Activated naive CD4-positive, alpha-beta T cell treated with anti-CD3 and anti-CD28 coated beads, Interleukin-2, amount 10 ng/mL, durations not matched to agents 7 days and 5 days (primary cell): Measurements from ENCODE around the gene JAG1.

ENCODE experiments used
- CTCF ChIA-PET: fragments of 350-600 bp; sonication (Branson Sonifier 250); formaldehyde crosslinking; loops from one replicate; lab custom pipeline; 2021; ENCODE audit warnings: antibody characterized with exemption; lab: Charles Lee
- DNase-seq: peaks from one replicate; pipeline ENCODE4 v3.0.0-alpha.2; 2020
- H3K27ac Mint-ChIP-seq: one replicate; pipeline ENCODE4 v1.8.0; 2021; ENCODE audit warnings: mild to moderate bottlenecking, moderate library complexity, mixed read lengths
- H3K27me3 Mint-ChIP-seq: one replicate; pipeline ENCODE4 v1.8.0; 2021; ENCODE audit warnings: mild to moderate bottlenecking, mixed read lengths
- H3K36me3 Mint-ChIP-seq: one replicate; pipeline ENCODE4 v1.8.0; 2021; ENCODE audit warnings: mixed read lengths
- H3K4me1 Mint-ChIP-seq: one replicate; pipeline ENCODE4 v1.8.0; 2021; ENCODE audit warnings: mixed read lengths
- H3K4me3 Mint-ChIP-seq: one replicate; pipeline ENCODE4 v1.8.0; 2021; ENCODE audit warnings: mild to moderate bottlenecking, moderate library complexity, mixed read lengths
- H3K9me3 Mint-ChIP-seq: one replicate; pipeline ENCODE4 v1.8.0; 2021; ENCODE audit warnings: mixed read lengths

Gene JAG1

DNA sequence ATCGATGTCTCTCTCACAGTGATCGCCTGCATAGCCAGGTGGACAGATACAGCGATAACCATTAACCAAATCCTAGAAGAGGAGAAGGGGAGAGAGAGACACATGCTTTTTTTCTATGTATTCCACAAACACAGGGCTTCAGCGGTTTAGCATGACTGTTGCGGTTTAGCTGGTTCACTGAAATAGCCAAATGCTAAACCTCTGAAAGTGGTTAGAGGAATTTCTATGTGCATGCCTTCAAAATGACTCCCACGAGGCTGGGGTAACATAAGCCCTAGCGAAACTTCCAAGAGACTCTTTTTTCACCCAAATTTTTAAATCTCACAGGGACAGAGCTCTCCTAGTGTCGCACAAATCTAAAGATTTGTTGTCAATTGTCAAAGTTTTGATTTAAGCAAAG, 25.1 kb downstream of the JAG1 start:
- Mint-ChIP-seq H3K27ac (no peak overlapping the region), H3K9me3 (no peaks in the 10 kb centered on the region), H3K27me3 (peaks cover 15% of the 10 kb centered on the region), H3K36me3 (no peaks in the 10 kb centered on the region), H3K4me3 (no peak overlapping the region), H3K4me1 (no peaks in the 10 kb centered on the region)
- no peak for DNase-seq
- CTCF ChIA-PET, result interaction anchor here (0.7 to 1.0 kb wide), 2 partner anchors 20 to 23 kb away, joined by 3 to 4 read pairs; no protein-coding TSS in a partner anchor

DNA sequence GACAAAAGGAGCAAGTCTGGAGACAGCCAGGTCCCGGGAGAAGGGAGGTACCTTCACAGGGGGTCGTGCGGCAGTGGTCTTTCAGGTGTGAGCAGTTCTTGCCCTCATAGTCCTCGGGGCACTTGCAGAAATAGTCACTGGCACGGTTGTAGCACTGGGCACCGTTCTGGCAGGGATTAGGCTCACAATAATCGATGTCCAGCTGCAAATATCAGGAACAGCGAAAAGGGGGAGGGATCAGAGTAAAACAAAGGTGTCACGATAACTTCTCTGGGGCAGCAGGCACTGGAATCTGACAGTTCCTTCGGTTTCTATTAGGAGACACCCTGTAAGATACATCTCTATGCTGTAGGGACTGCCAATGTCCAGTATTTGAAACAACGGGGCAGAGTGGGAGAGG, 25.9 kb downstream of the JAG1 start:
- CTCF ChIA-PET, result interaction anchor here (0.7 kb wide), 1 partner anchor 23 kb away, joined by 3 read pairs; no protein-coding TSS in a partner anchor
- no peaks in the 10 kb centered on the region for H3K9me3 Mint-ChIP-seq
- H3K36me3 Mint-ChIP-seq, result no peaks in the 10 kb centered on the region
- H3K27me3 Mint-ChIP-seq, result peaks cover 15% of the 10 kb centered on the region
- H3K4me1 Mint-ChIP-seq, result no peaks in the 10 kb centered on the region
- H3K4me3 Mint-ChIP-seq, result no peak overlapping the region
- DNase-seq, result no peak
- H3K27ac Mint-ChIP-seq, result no peak overlapping the region

DNA sequence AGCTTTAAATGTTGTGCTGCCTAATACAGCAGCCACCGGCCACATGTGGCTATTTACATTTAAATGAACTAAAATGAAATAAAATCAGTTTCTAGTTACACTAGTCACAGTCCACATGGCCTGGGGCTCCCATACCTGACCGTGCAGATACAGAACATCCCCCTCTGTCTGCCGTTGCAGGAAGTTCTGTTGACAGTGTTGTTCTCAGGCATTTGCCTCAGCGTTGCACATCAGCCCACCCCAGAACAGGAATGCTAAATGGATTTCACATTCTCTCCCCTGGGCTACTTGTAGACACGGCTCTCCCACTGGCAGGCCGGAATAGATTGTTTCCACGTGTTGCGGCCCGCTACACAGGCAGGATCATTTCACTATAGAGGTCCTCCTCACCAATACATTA, 26.3 kb downstream of the JAG1 start:
- Mint-ChIP-seq H3K36me3 (no peaks in the 10 kb centered on the region), H3K4me1 (no peaks in the 10 kb centered on the region), H3K4me3 (no peak overlapping the region), H3K27me3 (peaks cover 15% of the 10 kb centered on the region), H3K9me3 (no peaks in the 10 kb centered on the region), H3K27ac (no peak overlapping the region)
- CTCF ChIA-PET, result no interaction called here
- no peak for DNase-seq

DNA sequence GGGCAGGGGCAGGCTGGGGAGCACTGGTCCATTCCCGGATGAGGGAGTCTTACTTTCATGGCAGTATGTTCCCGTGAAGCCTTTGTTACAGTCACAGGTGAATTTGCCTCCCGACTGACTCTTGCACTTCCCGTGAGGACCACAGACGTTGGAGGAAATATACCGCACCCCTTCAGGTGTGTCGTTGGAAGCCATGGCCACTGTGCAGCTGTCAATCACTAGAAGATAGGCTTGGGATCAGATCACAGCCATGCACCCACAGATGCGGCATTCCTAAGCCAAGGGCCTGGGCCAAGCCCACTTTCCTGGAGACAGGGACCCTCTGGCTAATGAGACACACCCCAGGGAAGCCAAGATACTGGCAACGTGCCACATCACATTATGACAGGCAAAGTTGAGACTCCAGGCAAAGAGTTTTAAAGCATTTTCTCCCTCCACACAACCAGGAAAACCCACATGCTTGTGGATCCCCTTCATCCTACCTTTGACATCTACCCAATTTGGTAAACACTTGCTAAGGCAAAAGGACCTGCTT, 26.8 kb downstream of the JAG1 start:
- H3K36me3 Mint-ChIP-seq, result no peaks in the 10 kb centered on the region
- no peaks in the 10 kb centered on the region for H3K4me1 Mint-ChIP-seq
- no peaks in the 10 kb centered on the region for H3K9me3 Mint-ChIP-seq
- no peak overlapping the region for H3K27ac Mint-ChIP-seq
- H3K4me3 Mint-ChIP-seq, result no peak overlapping the region
- H3K27me3 Mint-ChIP-seq, result peaks cover 15% of the 10 kb centered on the region
- no peak for DNase-seq
- CTCF ChIA-PET, result no interaction called here

DNA sequence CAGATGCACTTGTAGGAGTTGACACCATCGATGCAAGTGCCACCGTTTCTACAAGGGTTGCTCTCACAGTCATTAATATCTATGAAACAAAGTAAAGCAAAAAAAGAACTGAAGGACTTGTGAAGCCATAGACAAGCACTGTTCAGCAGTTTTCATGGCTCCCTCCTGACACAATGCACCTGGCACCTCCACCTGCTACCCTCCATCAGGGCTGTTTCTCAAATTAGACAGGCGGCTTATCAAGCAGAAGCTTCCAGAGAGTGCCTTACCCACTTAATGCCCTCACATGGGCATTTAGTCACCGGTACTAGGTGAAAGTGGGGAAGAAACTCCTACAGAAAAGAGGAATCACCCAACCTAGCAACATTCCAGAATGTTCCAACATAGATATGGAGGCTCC, 27.8 kb downstream of the JAG1 start:
- Mint-ChIP-seq H3K9me3 (no peaks in the 10 kb centered on the region), H3K4me1 (no peaks in the 10 kb centered on the region), H3K36me3 (no peaks in the 10 kb centered on the region), H3K4me3 (no peak overlapping the region), H3K27ac (no peak overlapping the region), H3K27me3 (peaks cover 7% of the 10 kb centered on the region)
- CTCF ChIA-PET, result no interaction called here
- no peak for DNase-seq

DNA sequence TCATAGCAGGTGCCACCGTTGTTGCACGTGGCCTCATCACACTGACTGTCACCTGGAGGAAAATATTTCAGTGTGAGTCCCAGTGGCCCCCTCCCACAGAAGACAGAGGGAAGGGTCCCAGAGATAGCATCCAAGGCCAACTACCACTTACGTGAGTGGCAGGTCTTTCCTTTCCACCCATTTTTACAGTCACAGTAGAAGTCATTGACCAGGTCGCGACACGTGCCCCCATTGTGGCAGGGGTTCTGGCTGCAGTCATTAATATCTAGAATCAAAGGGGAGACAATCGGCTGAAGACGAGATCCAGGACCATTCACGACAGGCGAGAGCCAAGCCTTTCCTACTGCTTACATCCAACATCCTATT, 28.6 kb downstream of the JAG1 start:
- no peak for DNase-seq
- no peaks in the 10 kb centered on the region for H3K4me1 Mint-ChIP-seq
- no peaks in the 10 kb centered on the region for H3K9me3 Mint-ChIP-seq
- H3K27me3 Mint-ChIP-seq, result peaks cover 4% of the 10 kb centered on the region
- H3K36me3 Mint-ChIP-seq, result no peaks in the 10 kb centered on the region
- no peak overlapping the region for H3K27ac Mint-ChIP-seq
- H3K4me3 Mint-ChIP-seq, result no peak overlapping the region
- CTCF ChIA-PET, result interaction anchor here (1.4 kb wide), 1 partner anchor 93 kb away, joined by 3 read pairs; no protein-coding TSS in a partner anchor

DNA sequence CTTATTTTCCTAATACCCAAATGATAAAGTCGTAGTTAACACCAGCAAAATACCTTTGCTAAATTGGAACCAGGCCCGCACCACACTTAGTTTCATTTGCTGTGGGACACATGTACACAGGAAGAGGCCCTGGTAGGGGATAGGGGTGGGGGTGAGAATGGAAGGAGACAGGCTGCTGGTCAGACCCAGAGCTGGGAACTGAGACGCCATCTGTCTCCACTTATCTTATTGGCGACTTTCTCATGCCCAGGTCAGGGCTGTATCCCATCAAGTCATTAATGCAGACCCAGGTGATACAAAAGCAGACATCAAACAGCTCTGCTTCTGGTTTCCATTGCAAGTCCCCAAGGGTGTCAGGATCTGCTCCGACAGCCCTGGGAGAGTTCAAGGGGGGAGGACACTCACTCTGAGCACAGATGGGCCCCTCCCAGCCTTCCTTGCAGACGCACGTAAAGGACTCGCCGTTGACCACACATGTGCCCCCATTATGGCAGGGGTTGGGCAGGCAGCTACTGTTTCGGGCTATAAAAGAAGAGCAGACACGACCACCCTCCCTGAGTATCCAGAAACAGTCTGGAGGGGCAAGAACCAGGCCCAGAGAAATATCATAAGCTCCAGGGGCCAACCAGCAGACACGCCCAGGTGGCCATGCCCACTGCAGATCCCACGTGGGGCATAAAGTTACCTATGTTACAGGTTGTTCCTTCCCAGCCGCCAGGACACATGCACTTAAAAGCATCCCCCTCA, 29.2 kb downstream of the JAG1 start:
- H3K4me3 Mint-ChIP-seq, result no peak overlapping the region
- no peak overlapping the region for H3K27ac Mint-ChIP-seq
- CTCF ChIA-PET, result interaction anchor here (1.4 kb wide), 1 partner anchor 92 kb away, joined by 3 read pairs; no protein-coding TSS in a partner anchor
- H3K27me3 Mint-ChIP-seq, result peaks cover 4% of the 10 kb centered on the region
- H3K4me1 Mint-ChIP-seq, result no peaks in the 10 kb centered on the region
- H3K36me3 Mint-ChIP-seq, result no peaks in the 10 kb centered on the region
- no peak for DNase-seq
- H3K9me3 Mint-ChIP-seq, result no peaks in the 10 kb centered on the region

DNA sequence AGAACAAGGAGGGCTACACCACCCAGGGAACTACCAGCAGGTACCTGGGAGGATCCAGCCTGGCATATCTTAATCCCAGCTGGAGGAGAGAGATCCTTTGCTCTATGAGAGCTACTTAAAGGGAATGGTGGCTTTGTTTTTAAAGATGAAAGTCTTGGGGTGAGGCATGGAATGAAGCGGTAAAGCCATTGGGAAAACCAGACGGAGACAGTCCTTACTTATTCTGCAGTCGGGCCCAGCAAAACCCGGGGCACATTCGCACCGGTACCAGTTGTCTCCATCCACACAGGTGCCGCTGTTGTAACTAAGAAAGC, 30.3 kb downstream of the JAG1 start:
- CTCF ChIA-PET, result no interaction called here
- Mint-ChIP-seq H3K27me3 (no peaks in the 10 kb centered on the region), H3K36me3 (no peaks in the 10 kb centered on the region), H3K4me1 (no peaks in the 10 kb centered on the region), H3K9me3 (no peaks in the 10 kb centered on the region), H3K4me3 (no peak overlapping the region), H3K27ac (no peak overlapping the region)
- no peak for DNase-seq

DNA sequence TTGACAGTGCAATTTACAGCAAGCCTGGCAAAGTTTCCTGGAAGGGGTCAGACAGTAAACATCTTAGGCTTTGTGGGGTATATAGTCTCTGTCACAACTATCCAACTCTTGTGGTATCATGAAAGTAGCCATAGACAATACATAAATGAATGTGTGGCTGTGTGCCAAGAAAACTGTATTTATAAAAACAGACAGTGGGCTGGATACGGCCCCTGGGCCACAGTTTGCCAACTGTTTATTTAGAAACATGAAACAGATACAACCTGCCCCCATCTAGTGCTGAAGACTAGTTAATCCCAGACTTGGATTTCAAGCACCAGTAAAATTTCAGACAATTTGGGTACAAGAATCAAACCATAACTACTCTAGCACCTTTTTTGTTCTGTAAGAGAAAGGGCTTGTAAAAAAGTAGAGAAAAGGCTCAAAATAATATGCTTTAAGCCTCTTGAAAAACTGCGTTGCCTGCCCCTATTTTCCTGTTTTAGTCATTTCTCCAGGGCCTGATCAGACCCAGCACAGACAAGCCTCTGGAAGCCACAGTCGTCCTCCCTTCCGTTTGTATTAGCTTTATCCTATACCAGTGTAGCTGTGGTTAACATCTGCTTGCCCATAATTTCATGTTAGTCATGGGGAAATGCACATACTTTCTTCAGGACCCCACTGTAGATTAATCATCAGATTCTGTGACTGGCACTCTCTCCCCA, 30.8 kb downstream of the JAG1 start:
- H3K27ac Mint-ChIP-seq, result no peak overlapping the region
- DNase-seq, result no peak
- no peaks in the 10 kb centered on the region for H3K4me1 Mint-ChIP-seq
- no peaks in the 10 kb centered on the region for H3K36me3 Mint-ChIP-seq
- CTCF ChIA-PET, result interaction anchor here (0.7 kb wide), 1 partner anchor 12 kb away, joined by 3 read pairs; no protein-coding TSS in a partner anchor
- no peak overlapping the region for H3K4me3 Mint-ChIP-seq
- H3K27me3 Mint-ChIP-seq, result no peaks in the 10 kb centered on the region
- H3K9me3 Mint-ChIP-seq, result no peaks in the 10 kb centered on the region

DNA sequence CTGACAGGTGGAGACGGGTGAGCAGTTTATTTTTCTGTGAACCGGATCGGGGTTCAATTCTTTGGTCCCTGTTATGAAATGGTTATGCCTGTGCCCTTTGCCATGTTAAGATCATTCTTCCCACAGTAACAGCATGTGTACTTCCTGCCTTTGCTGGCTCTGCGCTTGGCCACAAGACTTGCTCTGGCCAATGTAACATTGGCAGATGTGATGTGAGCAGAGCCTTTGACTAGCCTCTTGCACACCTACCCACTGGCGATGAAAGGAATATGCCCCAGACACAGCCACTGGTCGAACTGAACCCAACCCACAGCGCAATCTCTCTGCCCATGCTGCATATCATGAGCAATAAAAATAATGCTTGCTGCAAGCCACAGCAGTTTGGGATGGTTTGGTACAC, 31.9 kb downstream of the JAG1 start:
- H3K27ac Mint-ChIP-seq, result no peak overlapping the region
- no peak for DNase-seq
- H3K36me3 Mint-ChIP-seq, result no peaks in the 10 kb centered on the region
- H3K4me1 Mint-ChIP-seq, result no peaks in the 10 kb centered on the region
- H3K27me3 Mint-ChIP-seq, result no peaks in the 10 kb centered on the region
- H3K9me3 Mint-ChIP-seq, result no peaks in the 10 kb centered on the region
- CTCF ChIA-PET, result interaction anchor here (0.7 kb wide), 1 partner anchor 10 kb away, joined by 3 read pairs; no protein-coding TSS in a partner anchor
- H3K4me3 Mint-ChIP-seq, result no peak overlapping the region

DNA sequence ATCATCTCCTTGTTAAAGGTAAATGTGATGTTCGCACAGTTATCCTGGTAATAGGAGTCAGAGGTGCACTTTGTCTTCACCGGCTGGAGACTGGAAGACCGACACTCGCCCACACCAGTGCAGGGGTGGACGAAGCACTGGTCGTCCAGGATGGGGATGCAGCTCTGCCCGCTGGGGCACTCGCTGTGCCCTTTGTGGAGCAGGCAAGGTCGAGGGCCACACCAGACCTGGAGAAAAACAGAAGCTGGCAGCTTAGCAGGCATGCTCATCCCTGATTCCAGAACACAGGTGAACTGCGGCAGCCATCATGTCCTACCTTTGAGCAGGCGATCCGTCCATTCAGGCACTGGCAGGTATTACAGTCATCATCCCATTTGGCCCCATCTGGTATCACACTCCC, 32.3 kb downstream of the JAG1 start:
- Mint-ChIP-seq H3K36me3 (no peaks in the 10 kb centered on the region), H3K9me3 (no peaks in the 10 kb centered on the region), H3K27me3 (no peaks in the 10 kb centered on the region), H3K27ac (no peak overlapping the region), H3K4me3 (no peak overlapping the region), H3K4me1 (no peaks in the 10 kb centered on the region)
- DNase-seq, result no peak
- CTCF ChIA-PET, result no interaction called here

DNA sequence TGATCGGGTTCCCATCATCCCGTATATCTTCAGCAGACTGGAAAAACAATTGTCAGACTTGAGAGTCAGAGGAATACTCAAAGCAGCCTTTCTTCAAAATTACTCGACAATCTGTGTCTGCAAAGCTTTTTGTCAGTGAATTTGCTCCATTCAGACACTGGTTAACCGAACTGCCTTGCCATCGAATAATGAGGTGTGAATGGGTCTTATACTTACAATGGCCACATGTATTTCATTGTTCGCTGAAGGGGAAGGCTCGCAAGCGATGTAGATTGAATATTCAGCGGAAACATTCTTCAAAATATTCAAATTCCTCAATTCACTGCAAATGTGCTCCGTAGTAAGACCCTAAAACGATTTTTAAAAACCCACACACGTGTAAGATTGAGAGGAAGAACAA, 32.9 kb downstream of the JAG1 start:
- CTCF ChIA-PET, result no interaction called here
- H3K27ac Mint-ChIP-seq, result no peak overlapping the region
- H3K4me1 Mint-ChIP-seq, result no peaks in the 10 kb centered on the region
- H3K36me3 Mint-ChIP-seq, result no peaks in the 10 kb centered on the region
- no peaks in the 10 kb centered on the region for H3K9me3 Mint-ChIP-seq
- H3K4me3 Mint-ChIP-seq, result no peak overlapping the region
- no peaks in the 10 kb centered on the region for H3K27me3 Mint-ChIP-seq
- no peak for DNase-seq

DNA sequence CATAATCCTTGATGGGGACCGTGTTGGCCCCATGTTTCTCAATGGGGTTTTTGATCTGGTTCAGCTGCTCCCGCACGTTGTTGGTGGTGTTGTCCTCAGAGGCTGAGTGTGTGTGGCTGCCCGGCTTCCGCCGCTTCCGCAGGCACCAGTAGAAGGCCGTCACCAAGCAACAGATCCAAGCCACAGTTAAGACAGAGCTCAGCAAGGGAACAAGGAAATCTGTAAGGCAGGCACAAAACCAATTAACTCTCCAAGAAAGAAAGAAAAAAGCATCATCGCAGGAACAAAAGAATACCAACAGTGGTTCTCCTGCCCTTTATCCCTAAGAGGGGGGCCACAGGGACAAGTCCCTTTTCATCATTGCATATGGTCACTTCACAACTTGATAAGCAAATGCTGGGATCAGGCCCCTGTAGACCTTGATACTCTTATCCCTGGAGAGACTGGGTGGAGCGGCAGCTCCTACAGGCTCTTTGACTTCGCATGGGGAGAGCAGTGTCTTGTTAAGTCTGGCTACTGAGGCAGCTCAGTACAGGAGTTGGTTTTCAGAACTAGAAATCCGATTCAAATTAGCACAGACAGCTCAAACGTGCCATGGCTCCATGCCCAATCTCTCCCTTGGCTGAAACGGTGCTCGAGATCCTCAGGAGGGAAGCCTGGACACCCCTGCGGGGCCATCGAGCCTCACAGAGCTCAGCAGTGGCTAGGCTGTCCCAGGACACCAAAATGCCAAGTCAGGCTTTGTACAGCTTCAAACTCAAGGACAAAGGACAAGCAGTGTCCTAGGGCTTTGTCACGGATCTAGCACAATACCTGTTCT, 33.9 kb downstream of the JAG1 start:
- H3K27me3 Mint-ChIP-seq, result no peaks in the 10 kb centered on the region
- no peaks in the 10 kb centered on the region for H3K9me3 Mint-ChIP-seq
- H3K4me1 Mint-ChIP-seq, result no peaks in the 10 kb centered on the region
- no peak overlapping the region for H3K27ac Mint-ChIP-seq
- no peak for DNase-seq
- no peak overlapping the region for H3K4me3 Mint-ChIP-seq
- no peaks in the 10 kb centered on the region for H3K36me3 Mint-ChIP-seq
- CTCF ChIA-PET, result interaction anchor here (1.6 kb wide), 1 partner anchor 10 kb away, joined by 4 read pairs; no protein-coding TSS in a partner anchor

DNA sequence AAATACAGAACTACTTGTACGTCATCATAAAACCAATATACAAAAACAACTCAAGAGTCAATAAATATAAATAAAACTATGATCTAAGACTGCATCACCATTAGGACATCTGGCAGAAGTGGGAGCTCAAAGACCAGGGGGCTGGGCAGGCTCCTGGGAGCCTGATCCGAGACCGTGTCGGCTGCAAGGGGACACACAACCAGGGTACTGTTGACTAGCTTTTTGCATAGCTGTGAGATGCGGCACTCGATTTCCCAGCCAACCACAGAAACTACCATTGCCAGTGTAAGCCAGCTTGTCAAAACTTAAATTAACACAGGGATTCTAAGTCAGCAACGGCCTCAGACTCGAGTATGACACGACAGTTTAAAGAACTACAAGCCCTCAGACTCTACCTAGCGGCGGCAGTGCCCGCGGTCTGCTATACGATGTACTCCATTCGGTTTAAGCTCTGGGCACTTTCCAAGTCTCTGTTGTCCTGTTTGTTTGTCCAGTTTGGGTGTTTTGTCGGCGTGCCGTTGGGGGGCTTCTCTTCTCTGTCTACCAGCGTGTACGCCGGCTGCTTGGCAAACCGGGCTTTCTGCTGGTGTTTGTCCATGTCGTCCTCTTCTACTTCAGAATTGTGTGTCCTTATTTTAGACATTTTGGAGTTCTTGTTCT, 34.6 kb downstream of the JAG1 start:
- no peak overlapping the region for H3K27ac Mint-ChIP-seq
- no peaks in the 10 kb centered on the region for H3K4me1 Mint-ChIP-seq
- no peaks in the 10 kb centered on the region for H3K9me3 Mint-ChIP-seq
- no peaks in the 10 kb centered on the region for H3K36me3 Mint-ChIP-seq
- CTCF ChIA-PET, result interaction anchor here (1.6 kb wide), 1 partner anchor 11 kb away, joined by 4 read pairs; no protein-coding TSS in a partner anchor
- H3K27me3 Mint-ChIP-seq, result no peaks in the 10 kb centered on the region
- DNase-seq, result no peak
- no peak overlapping the region for H3K4me3 Mint-ChIP-seq
